Mesendoderm (in vitro differentiated cells): ENCODE results near the gene OR6C2.
"Not testable (repeated sequence)": the region's sequence is repeated elsewhere in the genome, so short reads cannot be mapped to it uniquely, and the experiment has no call there.

Experiments used
- DNase-seq: peaks from one replicate; pipeline ENCODE4 v3.0.0; 2013
- H2AK5ac ChIP-seq: 2 replicates; pipeline ENCODE4 v1.6.1; 2013; ENCODE audit warnings: low read length, inconsistent platforms
- H2BK120ac ChIP-seq: 2 replicates; pipeline ENCODE4 v1.6.1; 2013; ENCODE audit warnings: low read depth, mild to moderate bottlenecking, low read length, moderate library complexity, mixed read lengths
- H2BK15ac ChIP-seq: replicated peaks from 2 replicates; pipeline ENCODE4 v1.6.1; 2013; ENCODE audit warnings: low read depth, mild to moderate bottlenecking, moderate library complexity
- H2BK5ac ChIP-seq: 2 replicates; pipeline ENCODE4 v1.6.1; 2013; ENCODE audit warnings: low read length, inconsistent platforms
- H3K18ac ChIP-seq: 2 replicates; pipeline ENCODE4 v1.6.1; 2013; ENCODE audit warnings: mild to moderate bottlenecking, low read length, mixed read lengths
- H3K23ac ChIP-seq: one replicate; pipeline ENCODE4 v1.6.1; 2013; ENCODE audit warnings: low read length
- H3K27ac ChIP-seq: 2 replicates; pipeline ENCODE4 v1.5.1; 2013; ENCODE audit warnings: low read depth, mild to moderate bottlenecking, inconsistent platforms, low read length, moderate library complexity
- H3K27me3 ChIP-seq: 2 replicates; pipeline ENCODE4 v1.6.1; 2013; ENCODE audit warnings: low read length, control low read depth, mild to moderate bottlenecking, inconsistent platforms; ENCODE audit not compliant: insufficient read depth, poor library complexity
- H3K36me3 ChIP-seq: 2 replicates; pipeline ENCODE4 v1.6.1; 2013; ENCODE audit warnings: low read length, inconsistent platforms; ENCODE audit not compliant: control insufficient read depth, insufficient read depth
- H3K4ac ChIP-seq: one replicate; pipeline ENCODE4 v1.6.1; 2013; ENCODE audit warnings: low read depth, mild to moderate bottlenecking, low read length, moderate library complexity
- H3K4me1 ChIP-seq: 2 replicates; pipeline ENCODE4 v1.6.1; 2013; ENCODE audit warnings: low read depth, low read length, inconsistent platforms; ENCODE audit not compliant: control insufficient read depth
- H3K4me2 ChIP-seq: 2 replicates; pipeline ENCODE4 v1.6.1; 2013; ENCODE audit warnings: low read length
- H3K4me3 ChIP-seq: 2 replicates; pipeline ENCODE4 v1.5.1; 2013; ENCODE audit warnings: mild to moderate bottlenecking, low read length
- H3K56ac ChIP-seq: one replicate; pipeline ENCODE4 v1.6.1; 2013; ENCODE audit warnings: low read length
- H3K79me1 ChIP-seq: 2 replicates; pipeline ENCODE4 v1.6.1; 2013; ENCODE audit warnings: low read length, inconsistent platforms
- H3K79me2 ChIP-seq: 2 replicates; pipeline ENCODE4 v1.6.1; 2013; ENCODE audit warnings: mild to moderate bottlenecking, low read length; ENCODE audit not compliant: control insufficient read depth, insufficient read depth
- H3K9ac ChIP-seq: 2 replicates; pipeline ENCODE4 v1.6.1; 2013; ENCODE audit warnings: low read length, inconsistent platforms
- H4K5ac ChIP-seq: one replicate; pipeline ENCODE4 v1.6.1; 2013; ENCODE audit warnings: low read length
- H4K8ac ChIP-seq: one replicate; pipeline ENCODE4 v1.6.1; 2013; ENCODE audit warnings: low read depth, mild to moderate bottlenecking, control low read depth, low read length, moderate library complexity
- WGBS: extraction: QIAGEN DNeasy Blood & Tissue Kit; methylation state at CpG from one replicate; pipeline ENCODE4 v1.1.7; 2013; ENCODE audit warnings: low lambda C conversion rate, missing lambda C conversion rate; ENCODE audit not compliant: insufficient coverage; ENCODE audit errors: extremely low coverage; 5-methylcytosine and 5-hydroxymethylcytosine counted together

The OR6C2 gene

GRCh38 chr12:55484284-55484683, 40.4 kb downstream of the OR6C2 start:
- not testable (repeated sequence) for H3K79me2 ChIP-seq, H3K79me1 ChIP-seq, H3K56ac ChIP-seq, H3K4me3 ChIP-seq, H3K9ac ChIP-seq, H3K4ac ChIP-seq, DNase-seq, H3K4me1 ChIP-seq, H2AK5ac ChIP-seq, H3K27ac ChIP-seq, H2BK120ac ChIP-seq, H3K23ac ChIP-seq, H2BK15ac ChIP-seq, H3K27me3 ChIP-seq, H3K36me3 ChIP-seq, H3K4me2 ChIP-seq, H4K5ac ChIP-seq, H3K18ac ChIP-seq, H4K8ac ChIP-seq, H2BK5ac ChIP-seq
- WGBS = no CpG with 5 or more reads among the region's 13 CpGs

DNA sequence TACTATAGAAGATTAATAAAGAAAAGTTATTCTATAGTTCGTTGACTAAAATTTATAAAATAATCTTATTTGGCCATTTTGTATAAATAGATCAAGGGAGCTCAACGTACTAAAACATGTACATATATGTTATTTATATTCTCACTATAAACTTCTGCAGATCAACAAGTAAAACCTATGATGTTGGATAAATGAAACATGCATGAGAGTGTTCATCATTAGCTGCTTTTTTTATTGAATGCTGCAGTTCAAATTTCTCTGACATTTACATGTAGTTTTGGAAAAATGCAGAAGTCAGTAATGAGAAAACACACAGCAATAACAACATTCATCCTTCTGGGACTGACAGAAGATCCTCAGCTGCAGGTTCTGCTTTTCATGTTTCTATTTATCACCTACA, 48.2 kb downstream of the OR6C2 start, which contains the start of gene OR6C68:
Gene OR6C68 (plus strand): TSS at position 301 of the 400 bp plus-strand sequence. CDS start 0 bp downstream, at position 301.
- H3K4me2 ChIP-seq = no peak within 1 kb of the TSS
- H3K23ac ChIP-seq = no peak within 1 kb of the TSS
- no peaks in the 10 kb centered on the region for H3K79me1 ChIP-seq
- H3K18ac ChIP-seq = no peak within 1 kb of the TSS
- no CpG with 5 or more reads among the region's 2 CpGs for WGBS
- no peak for DNase-seq
- H2BK15ac ChIP-seq = no peak within 1 kb of the TSS
- H3K27ac ChIP-seq = no peak within 1 kb of the TSS
- no peak within 1 kb of the TSS for H4K8ac ChIP-seq
- H3K27me3 ChIP-seq = no peaks in the 10 kb centered on the region
- no peak within 1 kb of the TSS for H4K5ac ChIP-seq
- H3K4me3 ChIP-seq = no peak within 1 kb of the TSS
- no peaks in the 10 kb centered on the region for H3K4me1 ChIP-seq
- no peak within 1 kb of the TSS for H3K56ac ChIP-seq
- H3K79me2 ChIP-seq = no peaks in the 10 kb centered on the region
- no peak within 1 kb of the TSS for H3K4ac ChIP-seq
- no peaks in the 10 kb centered on the region for H3K36me3 ChIP-seq
- H2BK120ac ChIP-seq = no peak within 1 kb of the TSS
- no peak within 1 kb of the TSS for H2BK5ac ChIP-seq
- H3K9ac ChIP-seq = no peak within 1 kb of the TSS
- H2AK5ac ChIP-seq = no peak within 1 kb of the TSS

GRCh38 chr12:55495490-55495889, 51.6 kb downstream of the OR6C2 start:
- H3K4ac ChIP-seq = no peak overlapping the region
- H3K56ac ChIP-seq = no peak overlapping the region
- H3K27ac ChIP-seq = no peak overlapping the region
- no peaks in the 10 kb centered on the region for H3K79me2 ChIP-seq
- H3K18ac ChIP-seq = no peak overlapping the region
- H4K5ac ChIP-seq = no peak overlapping the region
- H3K4me3 ChIP-seq = no peak overlapping the region
- H2BK15ac ChIP-seq = no peak overlapping the region
- no peak overlapping the region for H2BK5ac ChIP-seq
- H3K4me1 ChIP-seq = no peaks in the 10 kb centered on the region
- no CpG with 5 or more reads among the region's 5 CpGs for WGBS
- no peaks in the 10 kb centered on the region for H3K36me3 ChIP-seq
- no peak for DNase-seq
- H3K79me1 ChIP-seq = no peaks in the 10 kb centered on the region
- H3K23ac ChIP-seq = no peak overlapping the region
- H2AK5ac ChIP-seq = no peak overlapping the region
- no peak overlapping the region for H3K9ac ChIP-seq
- H4K8ac ChIP-seq = no peak overlapping the region
- H3K4me2 ChIP-seq = no peak overlapping the region
- H3K27me3 ChIP-seq = no peaks in the 10 kb centered on the region
- H2BK120ac ChIP-seq = no peak overlapping the region

GRCh38 chr12:55499231-55499630, 55.4 kb downstream of the OR6C2 start:
- no peak overlapping the region for H3K27ac ChIP-seq
- no peak overlapping the region for H3K4me3 ChIP-seq

DNA sequence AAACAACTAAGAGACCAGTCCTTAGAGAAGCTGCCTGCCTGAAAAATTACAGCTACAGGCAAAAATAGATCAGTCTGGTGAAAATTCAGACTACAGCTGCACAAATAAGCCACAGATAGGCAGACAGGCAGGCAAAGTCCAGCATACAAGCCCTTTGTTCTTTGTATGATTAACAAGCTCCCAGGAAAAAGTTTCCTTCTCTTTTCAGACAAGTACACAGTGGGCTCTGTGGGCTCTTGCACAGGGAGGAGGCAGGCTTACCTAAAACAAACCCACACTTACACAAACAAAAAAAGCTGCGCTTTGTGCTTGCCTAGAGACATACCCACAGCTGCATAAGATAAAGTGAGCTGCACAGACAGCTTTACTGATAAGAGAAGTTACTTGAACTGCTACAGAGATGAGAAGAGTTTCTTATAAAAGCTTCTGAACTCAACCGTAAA, 56.0 kb downstream of the OR6C2 start:
- Histone ChIP-seq H2AK5ac (no peak overlapping the region), H3K27me3 (no peaks in the 10 kb centered on the region), H3K79me1 (no peaks in the 10 kb centered on the region), H3K9ac (no peak overlapping the region), H3K23ac (no peak overlapping the region), H4K5ac (no peak overlapping the region), H3K27ac (no peak overlapping the region), H3K4ac (no peak overlapping the region), H3K18ac (no peak overlapping the region), H2BK120ac (no peak overlapping the region), H3K79me2 (no peaks in the 10 kb centered on the region), H3K36me3 (no peaks in the 10 kb centered on the region), H3K4me3 (no peak overlapping the region), H2BK15ac (no peak overlapping the region), H3K56ac (no peak overlapping the region), H2BK5ac (no peak overlapping the region), H4K8ac (no peak overlapping the region), H3K4me2 (no peak overlapping the region), H3K4me1 (no peaks in the 10 kb centered on the region)
- no peak for DNase-seq
- WGBS = no CpG with 5 or more reads among the region's 2 CpGs

More at GRCh38 chr12:55499231-55499630, 55.4 kb downstream of the OR6C2 start:
- H3K23ac ChIP-seq = no peak overlapping the region
- H3K18ac ChIP-seq = no peak overlapping the region
- no peak for DNase-seq
- H4K5ac ChIP-seq = no peak overlapping the region
- whole genome bisulfite sequencing = no CpG with 5 or more reads among the region's 4 CpGs
- no peak overlapping the region for H2BK5ac ChIP-seq
- no peaks in the 10 kb centered on the region for H3K4me1 ChIP-seq
- H2AK5ac ChIP-seq = no peak overlapping the region
- H4K8ac ChIP-seq = no peak overlapping the region
- H2BK15ac ChIP-seq = no peak overlapping the region
- no peak overlapping the region for H3K4me2 ChIP-seq
- H3K4ac ChIP-seq = no peak overlapping the region
- no peak overlapping the region for H2BK120ac ChIP-seq
- no peaks in the 10 kb centered on the region for H3K27me3 ChIP-seq
- H3K56ac ChIP-seq = no peak overlapping the region
- no peak overlapping the region for H3K9ac ChIP-seq
- H3K79me1 ChIP-seq = no peaks in the 10 kb centered on the region
- no peaks in the 10 kb centered on the region for H3K36me3 ChIP-seq
- H3K79me2 ChIP-seq = no peaks in the 10 kb centered on the region

DNA sequence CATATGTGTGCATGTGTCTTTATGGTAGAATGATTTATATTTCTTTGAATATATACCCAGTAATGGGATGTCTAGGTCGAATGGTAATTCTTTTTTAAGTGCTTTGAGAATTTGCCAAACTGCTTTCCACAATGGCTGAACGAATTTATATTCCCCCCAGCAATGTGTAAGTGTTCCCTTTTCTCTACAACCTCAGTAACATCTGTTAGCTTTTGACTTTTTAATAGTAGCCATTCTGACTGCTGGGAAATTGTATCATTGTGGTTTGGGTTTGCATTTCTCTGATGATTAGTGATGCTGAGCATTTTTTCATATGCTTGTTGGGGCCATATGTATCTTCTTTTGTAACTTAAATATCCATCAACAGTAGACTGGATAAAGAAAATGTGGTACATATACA, 57.7 kb downstream of the OR6C2 start:
- Histone ChIP-seq H3K4ac (no peak overlapping the region), H3K27ac (no peak overlapping the region), H2AK5ac (no peak overlapping the region), H2BK15ac (no peak overlapping the region), H4K8ac (no peak overlapping the region), H3K79me2 (no peaks in the 10 kb centered on the region), H3K79me1 (no peaks in the 10 kb centered on the region), H2BK120ac (no peak overlapping the region), H3K9ac (no peak overlapping the region), H3K56ac (no peak overlapping the region), H2BK5ac (no peak overlapping the region), H3K4me1 (no peaks in the 10 kb centered on the region), H3K4me2 (no peak overlapping the region), H3K18ac (no peak overlapping the region), H3K36me3 (no peaks in the 10 kb centered on the region), H3K23ac (no peak overlapping the region), H3K4me3 (no peak overlapping the region), H4K5ac (no peak overlapping the region), H3K27me3 (no peaks in the 10 kb centered on the region)
- DNase-seq = no peak
- WGBS = no CpG with 5 or more reads among the region's 2 CpGs
